OCI-LY7 (cell line): ENCODE data around the gene ACSL6. TPM values are rescaled to one million over a fixed set of nuclear protein-coding genes. Genes with fewer than 3 reads are reported as not detected.
"Not testable (repeated sequence)": the region's sequence is repeated elsewhere in the genome, so short reads cannot be mapped to it uniquely, and the experiment has no call there.

ENCODE experiments used
- BruUV-seq: library from RNA; stranded (reverse); fragments of 400-500 nt; replicated peaks from 2 replicates; lab custom pipeline; 2021; lab: Mats Ljungman, UMichigan
- CTCF ChIA-PET: fragments of 300-600 bp; sonication (Branson Sonifier 250); formaldehyde crosslinking; loops from one replicate; lab custom pipeline; 2022; ENCODE audit warnings: antibody characterized with exemption; ENCODE audit not compliant: unreplicated experiment; lab: Charles Lee
- POLR2A ChIA-PET: fragments of 300-600 bp; sonication (Branson Sonifier 250); formaldehyde crosslinking; loops from one replicate; lab custom pipeline; 2022; ENCODE audit warnings: antibody characterized with exemption; lab: Charles Lee
- DNase-seq: peaks from one replicate; pipeline ENCODE4 v3.0.0-alpha.2; 2015; ENCODE audit warnings: low spot score
- H2AFZ ChIP-seq: fragments of 200-600 bp; sonication (generic), shearing (Covaris generic); 2 replicates; pipeline ENCODE4 v1.6.1; 2014; ENCODE audit warnings: mild to moderate bottlenecking, antibody characterized with exemption, low read length, moderate library complexity
- H3K27ac ChIP-seq: fragments of 200-600 bp; sonication (generic); 2 replicates; pipeline ENCODE4 v1.5.1; 2014; ENCODE audit warnings: mixed run types, low read depth, mild to moderate bottlenecking, moderate library complexity, low read length, inconsistent platforms; ENCODE audit not compliant: poor library complexity, severe bottlenecking
- H3K36me3 ChIP-seq: fragments of 200-600 bp; sonication (generic); 2 replicates; pipeline ENCODE4 v1.6.1; 2014; ENCODE audit warnings: mild to moderate bottlenecking, antibody characterized with exemption, low read length, moderate library complexity, mixed read lengths; ENCODE audit not compliant: insufficient read depth
- H3K4me1 ChIP-seq: fragments of 200-600 bp; sonication (generic); 2 replicates; pipeline ENCODE4 v1.5.1; 2014; ENCODE audit warnings: mild to moderate bottlenecking, low read length; ENCODE audit not compliant: insufficient read depth, poor library complexity, severe bottlenecking
- H3K4me2 ChIP-seq: fragments of 200-600 bp; sonication (generic); 2 replicates; pipeline ENCODE4 v1.6.1; 2014; ENCODE audit warnings: mild to moderate bottlenecking, low read length
- H3K4me3 ChIP-seq: fragments of 200-600 bp; sonication (generic); 2 replicates; pipeline ENCODE4 v1.5.1; 2014; ENCODE audit warnings: mild to moderate bottlenecking, low read depth, low read length; ENCODE audit not compliant: poor library complexity, severe bottlenecking
- H3K79me2 ChIP-seq: fragments of 200-600 bp; sonication (generic); 2 replicates; pipeline ENCODE4 v1.6.1; 2016; ENCODE audit warnings: low read depth, mild to moderate bottlenecking, low read length, moderate library complexity, mixed read lengths; ENCODE audit not compliant: insufficient read depth
- H3K9me2 ChIP-seq: fragments of 200-600 bp; sonication (generic); 2 replicates; pipeline ENCODE4 v1.6.1; 2016; ENCODE audit warnings: mild to moderate bottlenecking, low read length, mixed read lengths; ENCODE audit not compliant: insufficient read depth
- H3K9me3 ChIP-seq: fragments of 200-600 bp; sonication (generic); 2 replicates; pipeline ENCODE4 v1.6.1; 2014; ENCODE audit warnings: mild to moderate bottlenecking, mixed run types, low read length, mixed read lengths
- H4K20me1 ChIP-seq: fragments of 200-600 bp; sonication (generic); 2 replicates; pipeline ENCODE4 v1.6.1; 2014; ENCODE audit warnings: mild to moderate bottlenecking, antibody characterized with exemption, low read length, moderate library complexity, mixed read lengths; ENCODE audit not compliant: insufficient read depth
- CTCF ChIP-seq: fragments of 200-600 bp; sonication (generic); conservative IDR thresholded peaks from 2 replicates; pipeline ENCODE4 v1.5.1; 2014; ENCODE audit warnings: mild to moderate bottlenecking, antibody characterized with exemption, low read length, moderate library complexity, mixed read lengths
- EZH2phosphoT487 ChIP-seq: fragments of 200-600 bp; sonication (generic); IDR thresholded peaks from 2 replicates; pipeline ENCODE4 v1.6.1; 2018; ENCODE audit warnings: low read depth, borderline replicate concordance, mild to moderate bottlenecking, mixed run types, antibody characterized with exemption, low read length, moderate library complexity, mixed read lengths
- intact Hi-C: fragments of 100-400 bp; cut with micrococcal nuclease; formaldehyde crosslinking; loops from one replicate; pipeline ENCODE4 v1.10.0; 2022; ENCODE audit not compliant: unreplicated experiment
- total RNA-seq, 2 experiments: library from RNA; depleted of rRNA in 1 of 2; stranded (reverse); fragments of >200 nt in 1 of 2; shearing (Covaris generic) in 1 of 2; gene quantifications; 2 replicates each; pipeline ENCODE4 v1.2.3, GENCODE V29; 2014 to 2022

Gene ACSL6
- total RNA-seq, 2 experiments from 2014 or later: not detected

GRCh38 chr5:131906668-131907067 lies 104.8 kb downstream of the ACSL6 start:
- intact Hi-C loops: no loop called here

GRCh38 chr5:131902266-131902665 lies 109.2 kb downstream of the ACSL6 start:
- H3K4me1 ChIP-seq, H3K9me2 ChIP-seq, CTCF ChIA-PET, H3K9me3 ChIP-seq, H3K79me2 ChIP-seq, H4K20me1 ChIP-seq, intact Hi-C loops, POLR2A ChIA-PET, H2AFZ ChIP-seq, BruUV-seq, H3K4me2 ChIP-seq, H3K27ac ChIP-seq, H3K36me3 ChIP-seq, H3K4me3 ChIP-seq: not testable (repeated sequence)
- peak; percentile 16 for DNase-seq

More at GRCh38 chr5:131906668-131907067, 104.8 kb downstream of the ACSL6 start:
- H3K4me1 ChIP-seq: no peaks in the 10 kb centered on the region
- H3K9me2 ChIP-seq: no peaks in the 10 kb centered on the region
- DNase-seq: no peak
- H2AFZ ChIP-seq: no peak overlapping the region
- no TSS peak for BruUV-seq
- H3K36me3 ChIP-seq: no peaks in the 10 kb centered on the region
- H3K4me2 ChIP-seq: no peak overlapping the region
- TF ChIP-seq EZH2phosphoT487: no peak
- TF ChIP-seq CTCF: no peak
- no peaks in the 10 kb centered on the region for H4K20me1 ChIP-seq
- H3K9me3 ChIP-seq: no peaks in the 10 kb centered on the region
- POLR2A ChIA-PET: interaction anchor here (0.7 kb wide), 1 partner anchor 20 kb away, joined by 4 read pairs; no protein-coding TSS in a partner anchor
- H3K79me2 ChIP-seq: no peaks in the 10 kb centered on the region
- no peak overlapping the region for H3K4me3 ChIP-seq
- CTCF ChIA-PET: no interaction called here
- H3K27ac ChIP-seq: no peak overlapping the region

Other genes starting within 250 kb of the ACSL6 start
- gene FNIP1, start 214.6 kb downstream of the ACSL6 start, total RNA-seq (2014; rRNA removed; shearing (Covaris generic)): 16.1 and 19.4 TPM in 2 replicates
- 20.0 and 20.6 TPM in 2 replicates for gene FNIP1, start 214.6 kb downstream of the ACSL6 start, total RNA-seq (2022)
- not detected in 2 replicates for gene MEIKIN, start 66.0 kb downstream of the ACSL6 start, total RNA-seq (2014; rRNA removed; shearing (Covaris generic))
- not detected in 2 replicates for gene MEIKIN, start 66.0 kb downstream of the ACSL6 start, total RNA-seq (2022)
- gene IL3, start 49.0 kb upstream of the ACSL6 start, total RNA-seq (2014; rRNA removed; shearing (Covaris generic)): not detected in 2 replicates
- not detected in 2 replicates for gene IL3, start 49.0 kb upstream of the ACSL6 start, total RNA-seq (2022)
- gene CSF2, start 62.1 kb upstream of the ACSL6 start, total RNA-seq (2014; rRNA removed; shearing (Covaris generic)): not detected in 2 replicates
- gene CSF2, start 62.1 kb upstream of the ACSL6 start, total RNA-seq (2022): not detected in 2 replicates
- 7.2 and 8.9 TPM in 2 replicates for gene P4HA2, start 216.2 kb upstream of the ACSL6 start, total RNA-seq (2014; rRNA removed; shearing (Covaris generic))
- 0.32 and 0.33 TPM in 2 replicates for gene P4HA2, start 216.2 kb upstream of the ACSL6 start, total RNA-seq (2022)
- gene PDLIM4, start 246.0 kb upstream of the ACSL6 start, total RNA-seq (2014; rRNA removed; shearing (Covaris generic)): not detected in 2 replicates
- not detected in 2 replicates for gene PDLIM4, start 246.0 kb upstream of the ACSL6 start, total RNA-seq (2022)